ENCODE results near the gene IRF8.

DNA sequence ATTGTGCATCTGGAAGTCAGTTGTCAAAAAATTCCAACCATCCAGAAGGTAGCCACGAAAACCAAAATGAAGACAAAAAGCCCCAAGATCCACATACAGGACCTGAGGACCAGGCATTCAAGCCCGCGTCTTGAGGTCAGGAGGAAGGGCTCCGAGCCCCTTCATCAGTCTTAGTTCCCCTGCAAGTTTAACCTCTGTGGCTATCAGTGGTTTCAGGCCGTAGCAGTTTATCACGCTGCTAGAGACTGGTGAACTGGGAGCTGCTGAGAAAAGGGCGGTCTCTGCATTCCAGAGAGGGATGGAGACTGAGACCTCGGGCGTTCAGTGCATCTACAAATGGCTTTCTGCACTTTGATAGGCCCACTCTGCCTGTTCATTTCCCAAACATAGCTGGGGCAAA lies 70.6 kb downstream of the IRF8 start:
- TF ChIP-seq CTCF (IDR thresholded peaks at IDR 0.05) (no peak), POLR2A (IDR thresholded peaks at IDR 0.05) (no peak)
